HG02981 (cell line): ENCODE measurements around the gene C1RL.

ENCODE experiments used
- ATAC-seq: cut with Tn5 transposase; IDR thresholded peaks from one replicate; pipeline ENCODE4 v1.9.1; 2021; ENCODE audit warnings: mild to moderate bottlenecking, moderate library complexity; ENCODE audit not compliant: unreplicated experiment

The C1RL gene

DNA sequence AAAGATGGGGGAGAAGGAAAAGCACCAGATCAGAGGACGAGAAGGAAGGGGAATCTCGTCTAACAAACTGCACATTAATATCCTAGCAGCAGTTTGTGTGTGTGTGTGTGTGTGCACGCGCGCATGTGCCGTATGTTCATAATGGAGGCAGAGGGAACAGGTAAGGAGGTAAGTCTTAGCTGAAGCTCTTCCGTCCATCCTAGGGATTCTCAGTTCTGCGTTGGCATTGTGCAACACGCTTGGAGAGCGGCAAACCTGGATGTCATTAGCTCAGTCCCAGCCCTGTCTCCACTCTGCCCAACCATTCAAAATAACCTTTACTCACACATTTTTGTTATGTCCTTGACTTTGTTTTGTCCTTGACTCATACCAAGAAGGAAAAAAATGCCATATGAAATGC lies 15.1 kb downstream of the C1RL start:
- ATAC-seq: no peak

- ATAC-seq: no peak
Measured at GRCh38 chr12:7093486-7093885, 15.5 kb downstream of the C1RL start.

- no peak for ATAC-seq
Measured at GRCh38 chr12:7092986-7093460, 16.0 kb downstream of the C1RL start.

DNA sequence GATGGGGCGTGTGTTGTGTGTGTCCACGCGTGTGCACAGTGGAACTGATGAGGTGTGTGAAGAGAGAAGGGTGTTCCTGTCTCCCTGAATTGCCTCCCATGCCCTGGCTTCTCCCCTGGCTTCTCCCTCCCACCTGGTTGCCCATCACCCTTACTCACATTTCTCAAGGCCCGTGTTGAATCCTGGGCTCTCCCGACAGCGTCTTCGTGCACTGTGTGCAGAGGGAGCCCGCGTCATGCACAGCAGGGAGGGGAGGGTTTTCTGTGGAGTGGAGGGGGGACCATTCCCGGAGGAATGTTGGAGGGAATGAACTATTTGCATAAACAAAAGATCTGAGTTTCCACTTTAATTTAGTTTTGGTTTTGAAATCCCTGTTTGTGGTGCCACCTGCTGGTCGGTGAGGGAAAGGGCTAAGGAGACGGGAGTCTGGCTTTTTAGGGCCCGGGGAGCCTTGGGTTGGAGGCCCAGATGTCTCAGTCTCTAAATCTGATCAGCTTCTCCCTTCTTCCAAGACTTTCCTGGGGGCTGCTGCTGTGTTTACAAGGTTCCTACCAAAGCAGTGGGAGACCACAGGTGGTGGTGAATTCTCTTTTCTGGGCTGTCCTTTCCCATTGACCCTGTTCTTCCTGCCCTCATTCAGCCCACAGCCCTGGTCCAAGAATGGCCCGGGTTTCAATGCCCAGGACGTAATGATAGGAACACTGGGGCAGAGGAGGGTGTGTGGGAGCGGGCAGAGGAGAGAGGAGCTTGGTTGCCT lies 16.6 kb downstream of the C1RL start, which contains the start of gene C1R:
TSS of gene C1R (minus strand) at position 217 of the 757 bp plus-strand sequence. CDS start at position 160, 57 bp downstream.
- ATAC-seq: no peak

DNA sequence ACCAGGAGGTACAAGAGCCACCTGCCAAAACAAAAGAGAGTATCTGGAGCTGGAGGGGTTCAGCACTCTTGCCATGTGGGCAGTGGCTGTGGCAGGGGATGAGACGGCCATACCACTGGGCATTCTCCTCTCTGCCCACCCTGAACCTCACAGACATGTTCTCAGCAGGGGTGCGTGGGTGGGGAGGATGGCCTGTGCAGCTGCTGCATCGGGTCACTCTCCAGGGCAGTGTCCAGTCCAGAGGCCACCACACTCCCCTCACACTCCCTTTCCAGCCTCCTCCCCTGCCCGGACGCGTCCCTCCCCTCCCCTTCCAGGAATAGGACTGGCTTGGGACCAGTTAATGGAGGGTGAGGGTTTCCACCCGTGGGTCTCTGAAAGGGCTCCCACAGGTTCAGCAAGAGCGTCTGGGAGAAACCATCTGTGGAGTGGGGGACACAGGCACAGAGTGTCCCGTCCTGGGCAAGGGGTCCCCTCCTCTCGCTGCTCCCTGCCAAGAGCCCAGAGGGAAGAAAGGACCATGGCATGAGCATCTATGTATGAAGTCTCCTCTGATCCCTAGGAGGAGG lies 17.3 kb downstream of the C1RL start:
- ATAC-seq: no peak

DNA sequence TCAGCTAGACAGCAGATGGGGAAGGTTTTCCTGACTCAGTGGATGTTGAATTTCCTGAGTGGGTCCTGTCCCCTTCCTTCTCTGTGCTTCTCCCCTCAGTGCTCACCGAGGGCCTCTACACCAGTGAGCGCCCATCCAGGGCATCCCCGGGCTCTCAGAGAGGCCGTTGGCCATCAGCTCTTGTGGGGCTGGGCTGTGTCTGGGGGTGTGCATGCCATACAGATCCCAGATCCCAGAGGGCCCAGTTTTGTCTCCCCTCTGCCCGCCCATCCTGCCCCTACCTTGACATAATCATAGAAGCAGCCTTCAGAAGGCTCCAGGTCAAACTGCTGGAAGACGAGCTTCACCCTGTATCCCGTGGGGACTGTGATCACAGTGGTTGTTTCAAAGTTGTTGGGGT lies 17.8 kb downstream of the C1RL start:
- no peak for ATAC-seq

DNA sequence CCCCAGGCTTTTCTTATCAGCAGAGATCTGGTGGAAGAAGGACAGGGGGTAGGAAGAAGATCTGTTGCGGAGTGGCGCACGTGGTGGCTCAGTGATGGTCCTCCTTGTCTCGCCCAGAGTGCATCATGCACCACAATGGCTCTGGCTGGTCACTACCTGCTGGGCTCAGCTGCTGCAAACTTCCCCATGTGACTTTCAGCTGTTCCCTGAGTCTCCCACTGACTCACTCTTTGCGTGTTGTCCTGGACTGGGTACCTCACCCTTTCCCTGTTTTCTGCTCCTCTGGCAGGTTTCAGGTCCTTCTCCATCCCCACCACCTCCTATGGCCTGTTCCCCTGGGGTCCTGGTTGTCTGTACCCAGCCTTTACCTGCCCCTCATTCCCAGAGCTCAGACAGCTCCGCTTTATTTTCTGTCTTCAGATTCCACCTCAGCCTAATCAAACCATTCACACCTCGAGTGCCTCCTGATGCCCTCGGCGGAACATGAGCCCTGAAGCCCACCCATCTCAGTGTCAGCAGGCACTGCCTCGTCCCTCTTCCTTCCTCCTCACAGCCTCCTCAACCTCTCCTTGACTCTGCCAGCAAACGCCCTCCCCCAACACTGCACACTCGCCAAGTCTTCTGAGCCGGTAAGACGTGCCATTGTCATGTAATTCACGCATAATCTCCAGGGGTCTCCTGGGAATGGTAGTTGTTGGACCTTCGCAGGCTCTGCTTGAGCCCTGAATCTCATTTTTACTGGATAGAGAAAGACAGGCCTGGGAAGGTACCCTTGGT lies 18.6 kb downstream of the C1RL start:
- no peak for ATAC-seq

DNA sequence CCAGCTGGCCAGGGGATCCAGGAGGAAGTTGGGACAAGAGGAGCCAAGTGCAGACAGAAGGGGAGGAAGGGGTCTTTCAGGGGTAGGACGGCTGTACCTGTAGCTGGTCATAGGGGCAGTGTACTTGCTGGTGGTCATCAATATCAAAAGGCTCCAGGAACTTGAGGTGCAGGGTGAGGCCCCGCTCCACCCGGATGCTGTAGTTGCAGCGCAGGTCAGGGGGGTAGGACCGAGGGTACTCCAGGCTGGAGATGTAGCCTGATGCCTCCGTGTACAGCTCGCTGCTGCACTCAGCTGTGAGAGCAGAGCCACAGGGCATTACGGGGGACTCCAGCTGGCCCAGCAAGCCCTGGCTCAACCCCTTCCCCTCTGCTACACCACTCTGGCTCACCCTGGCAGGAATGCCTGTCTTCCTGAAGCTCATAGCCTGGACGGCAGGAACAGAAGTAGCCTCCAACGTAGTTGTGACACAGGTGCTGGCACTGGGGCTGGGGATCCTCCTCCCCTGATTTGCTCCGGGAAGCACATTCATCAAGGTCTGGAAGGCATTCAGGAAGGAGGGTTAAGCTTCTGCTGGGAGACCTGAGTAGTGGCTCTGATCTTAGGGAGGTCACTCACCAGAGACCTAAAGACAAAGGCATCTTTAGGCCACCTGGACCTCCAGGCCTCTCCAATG lies 19.7 kb downstream of the C1RL start:
- no peak for ATAC-seq

DNA sequence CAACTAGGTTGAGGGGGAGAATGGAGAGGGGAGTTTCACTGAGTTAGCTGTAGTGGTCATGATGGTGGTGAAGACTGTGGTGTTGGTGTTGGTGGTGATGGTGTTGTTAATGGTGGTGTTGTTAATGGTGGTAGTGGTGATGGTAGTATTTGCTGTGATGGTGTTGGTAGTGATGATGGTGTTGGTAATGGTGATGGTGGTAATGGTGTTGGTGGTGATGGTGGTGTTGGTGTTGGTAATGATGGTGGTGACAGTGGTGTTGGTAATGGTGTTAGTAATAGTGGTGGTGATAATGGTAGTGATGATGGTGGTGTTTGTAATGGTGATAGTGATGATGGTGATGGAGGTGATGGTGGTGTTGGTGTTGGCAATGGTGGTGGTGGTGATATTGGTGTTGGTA lies 25.9 kb downstream of the C1RL start:
- ATAC-seq: no peak

GRCh38 chr12:7081037-7081436 lies 28.0 kb downstream of the C1RL start:
- ATAC-seq: no peak

DNA sequence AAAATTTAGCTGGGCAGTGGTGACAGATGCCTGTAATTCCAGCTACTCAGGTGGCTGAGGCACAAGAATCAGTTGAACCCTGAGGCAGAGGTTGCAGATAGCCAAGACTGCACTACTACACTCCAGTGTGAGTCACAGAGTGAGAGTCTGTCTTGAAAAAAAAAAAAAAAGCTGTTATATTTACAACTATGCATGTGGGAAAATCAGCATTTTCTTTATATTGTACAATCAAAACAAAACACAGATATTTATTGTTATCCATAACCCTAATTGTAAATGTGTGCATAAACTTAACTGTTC lies 29.2 kb downstream of the C1RL start:
- ATAC-seq: no peak

DNA sequence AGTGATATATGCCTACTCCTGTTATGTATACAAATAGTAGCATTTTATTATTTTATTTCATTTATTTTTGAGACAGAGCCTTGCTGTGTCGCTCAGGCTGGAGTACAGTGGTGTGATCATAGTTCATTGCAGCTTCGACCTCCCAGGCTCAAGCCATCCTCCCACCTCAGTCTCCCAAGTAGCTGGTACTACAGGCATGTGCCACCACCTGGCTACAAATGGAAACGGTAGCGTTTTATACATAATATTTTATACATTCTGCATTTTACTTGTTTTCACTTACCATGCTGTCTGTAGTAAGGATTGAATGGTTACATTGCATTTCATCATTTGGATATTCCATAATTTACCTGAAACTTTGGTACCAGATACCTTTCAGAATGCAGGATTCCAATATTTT lies 30.9 kb downstream of the C1RL start:
- no peak for ATAC-seq

GRCh38 chr12:7076493-7076892 lies 32.5 kb downstream of the C1RL start:
- no peak for ATAC-seq

GRCh38 chr12:7075939-7076338 lies 33.1 kb downstream of the C1RL start:
- ATAC-seq: no peak

DNA sequence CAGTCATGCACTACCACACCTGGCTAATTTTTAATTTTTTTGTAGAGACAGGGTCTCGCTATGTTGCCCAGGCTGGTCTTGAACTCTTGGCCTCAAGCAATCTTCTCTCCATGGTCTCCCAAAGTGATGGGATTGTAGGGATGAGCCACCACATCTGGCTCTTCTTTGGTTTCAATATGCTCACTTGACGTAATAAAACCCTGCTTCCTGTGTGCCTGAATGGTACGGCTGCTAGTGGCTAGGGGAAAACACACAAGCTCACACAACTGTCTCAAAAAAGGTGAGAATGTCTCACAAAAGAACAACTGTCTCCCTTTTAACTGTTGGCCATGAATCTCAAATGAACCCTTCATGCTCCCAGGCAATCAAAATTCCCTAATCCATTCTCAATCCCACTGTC lies 33.5 kb downstream of the C1RL start:
- no peak for ATAC-seq

- no peak for ATAC-seq
Measured at GRCh38 chr12:7073946-7074345, 35.1 kb downstream of the C1RL start.

DNA sequence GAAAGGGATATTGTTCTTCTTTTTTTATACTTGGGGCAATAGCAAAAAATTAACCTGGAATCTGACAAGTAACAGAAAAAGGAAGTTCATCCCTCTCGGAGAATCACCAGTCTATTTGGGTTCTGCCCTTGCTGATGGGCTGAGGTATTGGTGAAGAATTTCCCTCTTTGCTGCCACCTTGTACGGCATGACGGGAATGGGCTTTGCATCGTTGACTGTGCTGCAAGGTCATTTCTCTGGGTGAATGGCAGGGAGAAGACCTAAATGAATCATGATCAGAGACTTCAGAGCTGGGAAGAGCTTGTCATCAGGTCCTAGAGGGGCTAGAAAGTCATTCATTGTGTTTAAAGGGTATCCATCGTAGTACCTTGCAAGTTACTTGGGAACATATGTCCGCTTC lies 36.5 kb downstream of the C1RL start:
- no peak for ATAC-seq

DNA sequence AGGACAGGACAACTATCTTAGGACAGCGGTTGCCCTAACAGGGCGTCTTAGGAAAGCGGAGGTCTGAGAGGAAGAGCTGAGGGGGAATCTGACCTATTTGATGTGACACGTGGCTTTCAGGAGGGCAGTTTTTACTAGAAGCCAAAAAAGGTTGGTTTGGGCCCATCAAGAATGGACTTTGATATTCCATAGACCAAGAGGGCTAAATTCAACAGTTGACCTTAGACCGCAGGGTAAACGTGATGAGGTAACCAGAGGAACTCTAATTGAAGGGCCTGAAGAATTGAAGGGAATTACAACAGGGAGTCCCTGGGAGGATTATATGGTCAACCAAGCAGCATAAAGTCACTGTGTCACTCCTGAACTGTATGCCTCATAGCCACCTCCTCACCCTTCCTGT lies 37.0 kb downstream of the C1RL start:
- ATAC-seq: no peak

DNA sequence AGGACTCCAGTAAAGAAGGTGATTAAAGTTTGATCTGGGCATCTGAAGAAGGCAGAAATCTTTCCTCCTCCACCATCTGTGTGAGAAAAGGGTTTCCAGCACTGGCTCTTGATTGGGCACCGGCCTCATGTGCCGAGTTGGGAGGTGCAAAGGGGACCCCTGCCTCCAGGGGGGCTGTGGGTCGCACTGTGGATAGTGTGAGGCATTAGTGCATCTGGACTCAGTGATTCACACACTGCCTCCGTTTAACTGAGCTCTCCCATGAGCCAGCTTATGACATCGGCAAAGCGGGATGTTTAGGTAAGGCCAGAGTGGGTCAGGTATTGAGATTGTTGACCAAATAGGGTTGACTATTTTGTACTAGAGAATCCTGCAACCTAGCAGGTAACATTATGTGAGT lies 39.6 kb downstream of the C1RL start:
- ATAC-seq: no peak

DNA sequence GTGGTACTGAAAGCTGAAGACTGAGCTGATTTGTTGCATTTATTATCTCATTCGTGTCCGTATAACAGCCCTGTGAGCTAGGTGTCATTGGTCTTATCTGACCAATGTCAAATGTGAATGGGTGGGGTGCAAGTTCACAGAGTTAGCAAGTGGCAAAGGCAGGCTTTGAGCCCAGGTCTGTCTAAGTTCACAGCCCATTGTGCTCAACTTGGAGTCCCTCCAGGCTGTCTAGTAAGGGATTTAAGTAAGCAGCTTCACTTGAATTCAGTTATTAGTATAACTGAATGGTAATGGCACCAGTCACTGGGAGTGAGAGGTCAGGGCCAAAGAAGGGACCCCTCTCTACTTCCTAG lies 40.0 kb downstream of the C1RL start:
- ATAC-seq: no peak

GRCh38 chr12:7068240-7068993 lies 40.6 kb downstream of the C1RL start:
- no peak for ATAC-seq
